Measurements from ENCODE around the gene GLT8D2. TPM values are rescaled to one million over a fixed set of nuclear protein-coding genes. Genes with fewer than 3 reads are reported as not detected.
"Not testable (repeated sequence)": the region's sequence is repeated elsewhere in the genome, so short reads cannot be mapped to it uniquely, and the experiment has no call there.

GLT8D2 gene
- total RNA-seq, 1 donor from 2014 or later = 8.8 TPM

DNA sequence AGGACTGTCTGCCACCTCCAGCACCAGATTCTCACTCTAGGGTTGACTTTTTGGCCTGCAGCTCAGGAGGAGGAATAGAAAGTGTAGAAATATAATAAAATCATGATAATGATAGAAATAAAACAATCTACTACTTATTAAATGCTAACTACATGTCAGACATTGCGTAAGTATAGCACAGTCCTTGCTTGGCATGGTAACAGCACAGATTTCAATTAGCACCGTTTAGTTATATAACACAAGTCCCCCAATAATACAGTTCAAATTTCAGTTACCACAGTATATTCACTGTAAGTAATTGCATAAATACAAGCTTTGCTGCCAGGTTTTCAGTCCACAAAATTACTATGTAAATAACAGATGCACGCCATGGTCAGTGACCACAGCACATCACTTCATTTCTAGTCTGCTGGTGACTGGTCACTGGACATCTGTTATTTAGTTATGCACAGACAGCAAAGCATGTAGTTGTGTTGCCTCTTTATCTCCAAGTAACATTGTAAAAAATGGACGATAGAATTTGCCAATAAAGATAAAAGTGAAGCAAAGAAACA is 6.5 kb upstream of the GLT8D2 start:
- ATAC-seq (no peak), DNase-seq (ENCODE audit: missing footprints) (no peak)
- intact Hi-C loops (cut with DNase I) = loop anchor here (2.0 to 5.0 kb wide), 2 partner anchors 52 to 59 kb away; no protein-coding TSS in a partner anchor

DNA sequence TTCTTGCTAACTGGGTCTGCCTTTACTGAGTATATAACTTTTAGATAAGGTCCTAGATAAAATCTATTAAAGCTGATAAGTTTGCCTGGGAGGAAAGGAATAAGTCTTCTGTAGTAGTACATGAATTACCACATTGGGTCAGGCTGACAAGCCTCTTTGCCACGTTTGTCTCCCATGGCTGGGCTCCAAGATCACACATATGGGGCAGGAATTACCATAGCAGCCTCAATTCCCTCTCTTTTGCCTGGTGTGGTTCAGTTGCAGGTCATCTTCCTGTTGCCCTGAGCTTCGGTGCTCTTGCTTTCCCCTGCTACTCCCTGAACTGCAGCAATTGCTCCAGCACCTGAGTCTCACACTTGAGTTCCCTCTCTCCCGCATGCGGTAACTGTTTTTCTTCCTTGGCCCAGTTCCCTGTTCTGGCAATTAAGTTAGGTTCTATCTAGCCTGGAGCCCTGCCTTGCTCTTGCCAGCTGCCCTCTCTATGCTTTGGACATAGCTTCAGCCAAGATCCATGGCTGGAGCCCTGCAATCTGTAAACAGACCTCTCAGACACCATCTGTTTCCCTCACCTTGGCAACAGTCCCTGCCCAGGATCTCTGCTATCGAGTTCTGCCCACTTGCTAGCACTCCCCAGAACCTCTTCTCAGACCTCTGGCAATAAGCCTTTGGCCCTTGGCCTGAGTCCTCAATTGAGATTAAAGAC is 5.8 kb upstream of the GLT8D2 start:
- intact Hi-C loops (cut with DNase I) = loop anchor here (2.0 to 5.0 kb wide), 2 partner anchors 53 to 59 kb away; no protein-coding TSS in a partner anchor
- ATAC-seq (peak; percentile 96), DNase-seq (ENCODE audit: missing footprints) (peak; percentile 78)

DNA sequence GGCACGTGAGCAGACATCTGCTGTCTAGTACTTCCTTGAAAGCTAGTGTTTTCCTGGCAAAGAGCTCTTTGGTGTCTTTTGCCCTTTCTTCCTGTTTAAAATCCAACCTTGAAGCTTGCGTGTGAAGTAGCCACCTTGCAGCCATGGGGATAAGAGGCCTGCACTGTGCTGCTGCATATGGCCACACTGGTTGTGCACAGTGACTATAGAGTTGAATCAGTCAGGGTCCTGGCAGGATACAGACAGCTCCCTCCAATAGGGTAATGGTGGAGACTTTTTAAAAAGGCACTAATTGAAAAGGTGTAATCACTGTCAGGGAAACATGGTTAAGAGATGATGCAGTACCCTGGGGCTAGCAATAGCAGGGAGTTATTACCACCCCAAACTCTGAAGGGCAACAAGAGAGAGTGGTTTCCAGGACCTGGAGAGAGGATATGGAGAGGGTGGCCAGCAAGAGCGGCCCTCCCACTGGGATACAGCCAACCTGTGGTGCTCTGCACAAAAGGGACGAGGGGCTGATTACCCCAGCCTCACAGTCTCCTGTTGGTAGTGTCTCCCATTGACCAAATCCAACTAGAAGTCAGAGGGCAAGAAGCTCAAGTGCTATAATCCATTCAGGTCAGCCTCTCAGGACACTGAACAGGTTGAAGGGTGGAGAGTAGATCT is 4.8 kb upstream of the GLT8D2 start:
- intact Hi-C loops (cut with DNase I) = loop anchor here (5.0 kb wide), 1 partner anchor 58 kb away; no protein-coding TSS in a partner anchor
- DNase-seq (ENCODE audit: missing footprints) (peak; percentile 39), ATAC-seq (no peak)

DNA sequence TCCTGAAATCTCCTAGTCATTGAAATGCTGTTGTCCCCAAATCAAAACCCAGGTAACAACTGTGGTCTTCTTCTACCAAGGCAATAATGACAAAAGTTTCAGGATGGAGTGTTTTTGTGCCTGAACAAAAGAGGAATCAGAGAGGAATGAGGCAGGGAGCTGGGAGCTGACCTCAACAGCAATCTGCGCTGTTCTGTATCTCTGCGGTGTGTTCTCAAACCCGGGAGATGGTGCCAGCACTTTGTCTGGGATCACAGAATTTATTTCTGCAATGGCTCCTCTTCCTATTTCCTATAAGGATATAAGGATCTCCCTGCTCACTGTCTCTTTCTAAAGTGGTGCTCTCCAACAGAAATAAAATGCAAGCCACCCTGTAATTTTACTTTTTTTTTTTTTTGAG is 449 bp upstream of the GLT8D2 start:
- no peak for DNase-seq (ENCODE audit: missing footprints)
- intact Hi-C loops (cut with DNase I) = no loop called here
- no peak for ATAC-seq

DNA sequence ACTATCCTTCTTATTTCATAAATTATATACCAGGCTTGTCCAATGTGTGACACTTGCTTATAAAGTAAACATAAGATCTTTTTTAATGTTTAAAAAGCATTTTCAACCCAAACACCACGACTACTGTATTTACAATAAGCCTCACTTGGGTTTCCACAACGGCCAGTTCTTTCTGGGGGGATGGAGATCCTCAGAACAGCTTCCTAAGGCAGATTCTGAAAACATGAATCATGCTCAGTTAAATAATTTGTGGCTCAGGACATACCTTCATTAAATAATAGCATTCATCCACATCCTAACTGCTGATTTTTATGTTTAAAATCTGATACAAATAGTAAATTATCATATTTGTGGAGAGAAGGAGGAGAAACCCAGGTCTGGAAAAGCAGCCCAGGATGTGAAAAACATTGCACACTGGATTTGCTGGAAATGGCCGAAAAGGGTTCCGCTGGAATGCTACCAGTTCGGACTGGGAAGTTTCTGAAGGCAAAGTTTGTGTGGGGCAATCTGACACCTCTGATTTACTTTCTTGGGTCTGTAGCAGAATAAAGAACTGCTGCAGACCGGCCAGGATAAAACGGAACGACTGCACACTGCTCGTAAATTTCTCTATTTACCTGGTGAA is 597 bp downstream of the GLT8D2 start:
- ATAC-seq (peak; percentile 2), DNase-seq (ENCODE audit: missing footprints) (no peak)
- intact Hi-C loops (cut with DNase I) = loop anchor here (5.0 kb wide), 1 partner anchor 37 kb away; no protein-coding TSS in a partner anchor

DNA sequence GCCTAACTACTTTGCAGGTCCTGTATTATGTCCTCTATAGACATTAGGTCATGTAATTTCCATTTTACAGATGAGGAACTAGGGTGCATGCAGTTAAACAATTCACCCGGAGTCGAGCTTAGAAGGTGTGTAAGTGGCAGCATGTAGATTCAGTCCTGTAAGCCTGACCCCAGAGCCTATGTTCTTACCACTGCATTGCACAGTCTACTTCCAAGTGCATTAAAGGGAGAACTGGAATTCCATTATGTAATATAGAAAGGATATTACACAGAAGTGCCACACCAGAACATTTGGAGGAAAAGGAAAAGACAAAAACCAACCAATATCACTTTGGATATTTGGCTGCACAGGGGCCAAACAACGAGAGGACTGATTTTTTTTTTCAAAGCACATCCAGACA is 1.2 kb downstream of the GLT8D2 start:
- intact Hi-C loops (cut with DNase I) = loop anchor here (5.0 kb wide), 1 partner anchor 37 kb away; no protein-coding TSS in a partner anchor
- DNase-seq (ENCODE audit: missing footprints) (no peak), ATAC-seq (no peak)

DNA sequence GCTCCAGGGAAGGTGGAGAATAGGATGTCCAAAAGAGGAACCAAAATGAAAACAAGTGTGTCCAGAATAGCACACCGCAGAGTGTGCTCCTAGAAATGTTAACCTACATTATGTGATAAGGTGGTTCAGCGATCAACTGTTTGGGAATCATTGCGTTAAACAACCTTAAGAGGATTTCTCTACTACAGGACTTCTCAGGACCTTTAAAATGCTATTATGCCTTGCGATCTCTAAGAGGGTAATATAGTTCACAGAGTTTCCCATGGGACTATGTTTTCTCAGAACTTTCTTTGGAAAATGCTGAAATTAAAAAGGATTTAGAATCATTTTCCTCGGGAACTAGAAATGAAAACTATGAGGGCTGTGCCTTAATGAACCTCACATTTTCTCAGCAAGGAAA is 1.8 kb downstream of the GLT8D2 start:
- DNase-seq (ENCODE audit: missing footprints) (no peak), ATAC-seq (no peak)
- intact Hi-C loops (cut with DNase I) = loop anchor here (5.0 kb wide), 1 partner anchor 36 kb away; no protein-coding TSS in a partner anchor

DNA sequence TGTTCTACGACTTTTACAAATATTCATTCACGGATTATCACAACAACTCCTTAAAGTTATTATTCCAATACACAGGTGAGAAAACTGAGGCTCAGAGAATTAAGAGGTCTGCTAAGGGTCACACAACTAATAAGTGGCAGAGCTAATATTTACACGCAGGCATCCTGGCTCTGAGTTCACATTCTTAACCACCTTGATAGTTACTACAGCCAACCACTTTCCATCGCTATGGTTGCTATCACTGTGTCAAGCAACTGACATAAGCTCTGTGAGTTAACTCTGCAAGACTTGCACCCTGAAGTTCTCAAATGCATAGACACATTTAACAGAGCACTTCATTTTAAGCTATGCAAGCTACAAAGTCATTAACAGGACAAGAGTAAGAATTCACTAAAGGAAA is 3.7 kb downstream of the GLT8D2 start:
- peak; percentile 44 for ATAC-seq
- intact Hi-C loops (cut with DNase I) = loop anchor here (5.0 kb wide), 1 partner anchor 34 kb away; no protein-coding TSS in a partner anchor
- DNase-seq (ENCODE audit: missing footprints) = no peak

DNA sequence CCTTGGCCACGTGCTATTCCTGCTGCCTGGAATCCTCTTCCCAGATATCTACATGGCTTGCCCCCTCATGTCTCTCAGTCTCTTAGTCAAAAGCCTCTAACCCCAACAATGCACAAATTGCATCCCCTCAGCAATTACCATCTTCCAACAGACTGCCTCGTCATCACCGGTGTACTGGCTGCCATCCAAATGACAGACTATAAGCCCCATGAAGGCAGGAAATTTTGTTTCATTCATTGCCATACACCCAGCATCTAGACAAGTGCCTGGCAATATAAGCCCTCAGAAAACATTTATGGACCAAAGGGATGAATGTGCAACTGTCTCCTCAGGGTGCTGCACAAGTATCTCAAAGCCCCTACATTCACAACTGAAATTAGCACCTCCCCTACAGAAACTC is 5.8 kb downstream of the GLT8D2 start:
- ATAC-seq (no peak), DNase-seq (ENCODE audit: missing footprints) (no peak)
- intact Hi-C loops (cut with DNase I) = no loop called here

DNA sequence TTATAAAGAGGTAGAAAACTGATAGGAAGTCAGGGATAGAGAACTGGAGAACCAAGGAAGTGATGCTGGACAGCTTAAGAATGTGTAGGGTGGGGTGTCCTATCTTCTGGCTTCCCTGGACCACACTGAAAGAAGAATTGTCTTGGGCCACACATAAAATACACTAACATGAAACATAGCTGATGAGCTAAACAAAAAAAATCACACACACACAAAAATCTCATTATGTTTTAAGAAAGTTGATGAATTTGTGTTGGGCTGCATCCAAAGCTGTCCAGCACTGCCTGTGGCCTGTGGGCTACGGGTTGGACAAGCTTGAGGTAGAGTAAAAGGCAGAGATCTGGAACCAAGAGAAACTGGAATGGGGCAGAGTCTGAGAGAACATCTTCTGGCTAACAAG is 7.4 kb downstream of the GLT8D2 start:
- DNase-seq (ENCODE audit: missing footprints) (no peak), ATAC-seq (no peak)
- intact Hi-C loops (cut with DNase I) = no loop called here

DNA sequence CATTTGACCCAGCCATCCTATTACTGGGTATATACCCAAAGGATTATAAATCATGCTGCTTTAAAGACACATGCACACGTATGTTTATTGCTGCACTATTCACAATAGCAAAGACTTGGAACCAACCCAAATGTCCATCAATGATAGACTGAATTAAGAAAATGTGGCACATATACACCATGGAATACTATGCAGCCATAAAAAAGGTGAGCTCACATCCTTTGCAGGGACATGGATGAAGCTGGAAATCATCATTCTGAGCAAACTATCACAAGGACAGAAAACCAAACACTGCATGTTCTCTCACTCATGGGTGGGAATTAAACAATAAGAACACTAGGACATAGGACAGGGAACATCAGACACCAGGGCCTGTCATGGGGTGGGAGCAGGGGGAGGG is 10.2 kb downstream of the GLT8D2 start:
- ATAC-seq; intact Hi-C loops (cut with DNase I); DNase-seq (ENCODE audit: missing footprints): not testable (repeated sequence)

DNA sequence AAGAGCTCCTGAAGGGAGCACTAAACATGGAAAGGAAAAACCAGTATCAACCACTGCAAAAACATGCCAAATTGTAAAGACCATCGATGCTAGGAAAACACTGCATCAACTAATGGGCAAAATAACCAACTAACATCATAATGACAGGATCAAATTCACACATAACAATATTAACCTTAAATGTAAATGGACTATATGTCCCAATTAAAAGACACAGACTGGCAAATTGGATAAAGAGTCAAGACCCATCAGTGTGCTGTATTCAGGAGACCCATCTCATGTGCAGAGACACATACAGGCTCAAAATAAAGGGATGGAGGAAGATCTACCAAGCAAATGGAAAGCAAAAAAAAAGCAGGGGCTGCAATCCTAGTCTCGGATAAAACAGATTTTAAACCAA is 13.8 kb downstream of the GLT8D2 start:
- DNase-seq (ENCODE audit: missing footprints); intact Hi-C loops (cut with DNase I); ATAC-seq: not testable (repeated sequence)

DNA sequence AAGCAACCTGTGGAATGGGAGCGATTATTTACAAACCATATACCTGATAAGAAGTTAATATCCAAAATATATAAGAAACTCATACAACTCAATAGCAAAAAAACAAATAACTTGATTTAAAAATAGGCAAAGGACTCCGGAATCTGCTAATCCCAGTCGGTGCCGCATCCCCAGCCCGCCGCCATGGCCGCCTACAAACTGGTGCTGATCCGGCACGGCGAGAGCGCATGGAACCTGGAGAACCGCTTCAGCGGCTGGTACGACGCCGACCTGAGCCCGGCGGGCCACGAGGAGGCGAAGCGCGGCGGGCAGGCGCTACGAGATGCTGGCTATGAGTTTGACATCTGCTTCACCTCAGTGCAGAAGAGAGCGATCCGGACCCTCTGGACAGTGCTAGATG is 19.4 kb downstream of the GLT8D2 start:
- not testable (repeated sequence) for ATAC-seq

DNA sequence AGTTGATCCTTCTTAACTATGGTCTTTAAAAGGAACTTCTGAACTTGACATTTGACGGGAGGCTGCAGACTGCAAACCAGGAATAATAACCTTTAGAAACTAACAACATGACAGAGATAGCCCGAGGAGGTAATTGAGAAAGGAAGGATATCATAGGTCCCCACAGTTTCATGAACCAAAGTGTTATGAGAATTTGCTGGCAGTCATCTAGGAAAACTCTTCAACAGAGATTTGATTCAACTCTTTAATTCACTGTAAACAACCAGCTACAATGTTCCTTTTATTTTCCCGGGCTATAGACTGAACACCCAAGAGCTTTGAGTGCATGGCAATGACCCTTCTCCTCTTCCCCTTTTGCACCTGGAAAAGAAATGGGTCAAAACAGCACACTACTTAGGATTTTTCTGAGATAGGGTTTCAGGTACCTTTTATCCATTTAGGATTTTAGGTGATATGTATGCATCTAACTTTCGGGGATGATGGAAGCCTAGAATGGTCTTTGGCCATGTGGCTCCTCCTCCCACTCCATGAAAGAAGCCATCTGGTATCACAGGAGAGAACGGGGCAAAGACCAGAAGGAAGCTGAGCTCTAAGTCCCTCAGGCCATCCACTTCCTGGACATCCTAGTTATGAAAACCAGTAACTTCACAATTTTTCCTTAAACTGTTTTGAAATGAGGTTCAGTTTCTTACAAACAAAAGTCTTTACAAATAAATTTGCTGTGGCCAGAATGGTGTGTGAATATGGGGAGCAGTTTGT is 23.0 kb downstream of the GLT8D2 start:
- intact Hi-C loops (cut with DNase I) = no loop called here
- ATAC-seq = peak; percentile 34
- DNase-seq (ENCODE audit: missing footprints) = no peak

More for the DNA sequence above, 19.4 kb downstream of the GLT8D2 start:
- DNase-seq (ENCODE audit: missing footprints); intact Hi-C loops (cut with DNase I): not testable (repeated sequence)

DNA sequence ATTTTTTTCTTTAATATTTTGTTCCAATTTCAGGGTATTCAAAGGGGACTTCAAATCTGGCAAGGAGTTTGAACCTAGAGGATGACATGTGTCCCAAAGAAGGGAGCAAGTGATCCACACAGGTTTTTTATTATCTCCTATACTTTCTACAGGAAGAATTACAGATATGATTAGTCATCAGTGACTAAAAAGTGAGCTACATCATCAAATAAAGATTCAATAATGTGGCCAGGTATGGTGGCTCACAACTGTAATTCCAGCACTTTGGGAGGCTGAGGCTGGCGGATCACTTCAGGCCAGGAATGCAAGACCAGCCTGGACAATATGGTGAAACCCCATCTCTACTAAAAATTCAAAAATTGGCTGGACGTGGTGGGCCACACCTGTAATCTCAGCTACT is 24.2 kb downstream of the GLT8D2 start:
- DNase-seq (ENCODE audit: missing footprints) (no peak), ATAC-seq (no peak)
- intact Hi-C loops (cut with DNase I) = no loop called here

DNA sequence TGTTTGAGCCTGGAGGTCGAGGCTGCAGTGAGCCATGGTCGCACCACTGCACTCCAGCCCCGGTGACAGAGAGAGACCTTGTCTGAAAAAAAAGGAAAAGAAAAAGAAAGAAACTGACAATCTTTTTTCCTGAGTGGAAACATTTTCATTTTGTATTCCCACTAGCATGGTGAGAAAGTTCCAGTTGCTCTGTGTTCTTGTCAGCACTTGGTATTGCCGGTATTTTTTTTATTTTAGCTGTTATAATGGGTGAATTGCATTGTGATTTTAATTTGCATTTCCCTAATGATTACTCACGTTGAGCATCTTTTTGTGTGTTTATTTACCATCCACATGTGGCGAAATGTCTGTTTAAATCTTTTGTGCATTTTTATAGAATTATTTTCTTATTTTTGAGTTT is 25.6 kb downstream of the GLT8D2 start:
- ATAC-seq (no peak), DNase-seq (ENCODE audit: missing footprints) (no peak)
- intact Hi-C loops (cut with DNase I) = no loop called here

DNA sequence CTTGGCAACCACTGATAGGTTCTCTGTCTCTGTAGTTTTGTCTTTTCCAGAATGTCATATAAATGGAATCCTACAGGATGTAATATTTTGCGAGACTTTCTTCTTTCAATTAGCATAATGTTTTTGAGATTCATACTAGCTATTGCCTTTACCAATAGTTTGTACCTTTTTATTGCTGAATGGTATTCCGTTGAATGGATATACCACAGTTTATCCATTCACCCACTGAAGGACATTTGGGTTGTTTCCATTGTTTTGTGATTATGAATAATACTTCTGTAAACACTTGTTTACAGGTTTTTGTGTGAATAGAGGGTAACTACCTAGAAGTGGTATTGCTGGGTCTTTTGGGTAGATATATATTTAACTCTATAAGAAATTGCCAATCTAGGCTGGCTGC is 26.3 kb downstream of the GLT8D2 start:
- intact Hi-C loops (cut with DNase I) = no loop called here
- no peak for DNase-seq (ENCODE audit: missing footprints)
- ATAC-seq = no peak

DNA sequence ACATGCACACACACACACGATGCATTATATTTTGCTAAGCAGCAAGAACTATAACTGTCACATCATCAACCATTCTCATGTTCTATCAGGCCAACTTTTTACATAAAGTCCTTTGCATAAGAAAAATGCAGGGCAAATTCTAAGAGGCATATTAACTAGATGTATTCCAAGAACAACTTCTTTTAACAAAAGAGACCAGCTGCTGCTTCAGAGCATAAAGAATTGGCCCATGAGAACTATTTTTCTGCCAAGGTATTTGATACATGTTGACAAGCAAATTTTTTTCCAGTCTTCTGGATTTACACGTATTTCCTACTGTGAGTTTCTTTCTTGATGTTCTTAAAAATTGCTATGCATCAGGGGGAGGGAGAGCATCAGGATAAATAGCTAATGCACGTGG is 27.2 kb downstream of the GLT8D2 start:
- no peak for ATAC-seq
- no peak for DNase-seq (ENCODE audit: missing footprints)
- intact Hi-C loops (cut with DNase I) = no loop called here

DNA sequence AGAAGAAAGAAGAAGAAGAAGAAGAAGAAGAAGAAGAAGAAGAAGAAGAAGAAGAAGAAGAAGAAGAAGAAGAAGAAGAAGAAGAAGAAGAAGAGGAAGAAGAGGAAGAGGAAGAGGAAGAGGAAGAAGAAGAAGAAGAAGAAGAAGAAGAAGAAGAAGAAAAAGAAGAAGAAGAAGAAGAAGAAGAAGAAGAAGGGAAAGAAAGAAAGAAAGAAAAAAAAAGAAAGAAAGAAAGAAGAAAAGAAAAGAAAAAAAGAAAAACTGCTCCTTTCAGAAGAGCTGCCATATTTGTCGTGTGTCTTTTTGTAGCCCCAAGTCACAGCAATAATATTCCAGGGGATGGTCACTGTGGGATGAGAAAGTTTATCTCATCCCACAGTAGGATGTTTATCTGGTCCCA is 28.1 kb downstream of the GLT8D2 start:
- intact Hi-C loops (cut with DNase I); DNase-seq (ENCODE audit: missing footprints); ATAC-seq: not testable (repeated sequence)
